ENCODE data around the gene ABHD16B.
A peak's percentile ranks its signal among the peaks of the same experiment; 100 is the strongest.

Gene ABHD16B

GRCh38 chr20:63896264-63897105, 35.2 kb downstream of the ABHD16B start:
- TF ChIP-seq CTCF (IDR thresholded peaks at IDR 0.05; ENCODE audit: low read depth, low read length): no peak
- H3K4me3 ChIP-seq (ENCODE audit: low read depth, low read length): peak overlapping the region; percentile 64
- peak; percentile 25 for DNase-seq (ENCODE audit: low read depth, low spot score)
- in situ Hi-C loops (cut with HindIII; ENCODE audit: low sequenced_read_pairs): no loop called here

GRCh38 chr20:63897978-63898561, 36.8 kb downstream of the ABHD16B start:
- in situ Hi-C loops (cut with HindIII; ENCODE audit: low sequenced_read_pairs): no loop called here
- TF ChIP-seq CTCF (IDR thresholded peaks at IDR 0.05; ENCODE audit: low read depth, low read length): no peak
- no peak for DNase-seq (ENCODE audit: low read depth, low spot score)
- H3K4me3 ChIP-seq (ENCODE audit: low read depth, low read length): no peak overlapping the region

GRCh38 chr20:63898882-63899558, 37.7 kb downstream of the ABHD16B start:
- H3K4me3 ChIP-seq (ENCODE audit: low read depth, low read length): no peak overlapping the region
- no peak for TF ChIP-seq CTCF (IDR thresholded peaks at IDR 0.05; ENCODE audit: low read depth, low read length)
- in situ Hi-C loops (cut with HindIII; ENCODE audit: low sequenced_read_pairs): no loop called here
- no peak for DNase-seq (ENCODE audit: low read depth, low spot score)

- DNase-seq (ENCODE audit: low read depth, low spot score): no peak
- in situ Hi-C loops (cut with HindIII; ENCODE audit: low sequenced_read_pairs): no loop called here
- no peak for TF ChIP-seq CTCF (IDR thresholded peaks at IDR 0.05; ENCODE audit: low read depth, low read length)
These were observed 39.1 kb downstream of the ABHD16B start for GRCh38 chr20:63900413-63900812.

GRCh38 chr20:63903796-63904561, 42.7 kb downstream of the ABHD16B start:
- no peak for DNase-seq (ENCODE audit: low read depth, low spot score)
- no peak for TF ChIP-seq CTCF (IDR thresholded peaks at IDR 0.05; ENCODE audit: low read depth, low read length)
- in situ Hi-C loops (cut with HindIII; ENCODE audit: low sequenced_read_pairs): no loop called here
- H3K4me3 ChIP-seq (ENCODE audit: low read depth, low read length): no peak overlapping the region

More at GRCh38 chr20:63900413-63900812, 39.1 kb downstream of the ABHD16B start:
- H3K4me3 ChIP-seq (ENCODE audit: low read depth, low read length): no peak overlapping the region

All from astrocyte of the spinal cord (primary cell).